Liver (tissue), 9 donors: ENCODE results near the gene PARP14. TPM values are rescaled to one million over a fixed set of nuclear protein-coding genes. Genes with fewer than 3 reads are reported as not detected.

Experiments
- DNase-seq: peaks from one replicate; pipeline ENCODE4 v3.0.0-alpha.2; 2017; ENCODE audit warnings: low spot score
- H3K27ac ChIP-seq, 2 donors: one replicate each; pipeline ENCODE4 v1.7.0; 2013; ENCODE audit warnings: inconsistent platforms in 2 of 2, low read length in 2 of 2, control low read depth in 1 of 2, low read depth in 1 of 2, mild to moderate bottlenecking in 1 of 2
- H3K27me3 ChIP-seq, 4 donors: one replicate each; pipeline versions ENCODE4 v1.6.1 to v1.7.0; 2013; ENCODE audit warnings: low read length in 3 of 4, inconsistent platforms in 1 of 4, mild to moderate bottlenecking in 1 of 4, moderate library complexity in 1 of 4; ENCODE audit not compliant: control insufficient read depth in 4 of 4, insufficient read depth in 4 of 4
- H3K36me3 ChIP-seq, 4 donors: one replicate each; pipeline versions ENCODE4 v1.6.1 to v1.7.0; 2013; ENCODE audit warnings: low read length in 3 of 4, mild to moderate bottlenecking in 3 of 4, low read depth in 1 of 4, moderate library complexity in 1 of 4; ENCODE audit not compliant: control insufficient read depth in 4 of 4, insufficient read depth in 3 of 4
- H3K4me1 ChIP-seq, 4 donors: one replicate each; pipeline versions ENCODE4 v1.6.1 to v1.7.0; 2013; ENCODE audit warnings: low read length in 3 of 4, mild to moderate bottlenecking in 3 of 4, moderate library complexity in 1 of 4; ENCODE audit not compliant: control insufficient read depth in 4 of 4, insufficient read depth in 4 of 4
- H3K4me3 ChIP-seq, 3 donors: one replicate each; pipeline versions ENCODE4 v1.6.1 to v1.7.0; 2013; ENCODE audit warnings: low read length in 3 of 3, control low read depth in 1 of 3, low read depth in 1 of 3, mild to moderate bottlenecking in 1 of 3
- H3K9ac ChIP-seq, 2 donors: one replicate each; pipeline ENCODE4 v1.7.0; 2013; ENCODE audit warnings: low read length in 2 of 2, mild to moderate bottlenecking in 2 of 2, moderate library complexity in 2 of 2, control low read depth in 1 of 2, low read depth in 1 of 2
- H3K9me3 ChIP-seq, 4 donors: one replicate each; pipeline versions ENCODE4 v1.6.1 to v1.7.0; 2013; ENCODE audit warnings: low read length in 3 of 4; ENCODE audit not compliant: control insufficient read depth in 4 of 4
- CTCF ChIP-seq: fragments of 150-350 bp; IDR thresholded peaks from 2 replicates; pipeline ENCODE4 v1.5.1; 2017; ENCODE audit warnings: improper control_type of control experiment, low read depth, low read length; ENCODE audit not compliant: missing input control
- EGR1 ChIP-seq, 2 donors: IDR thresholded peaks; 2 replicates each; pipeline ENCODE4 v1.6.1; 2016 to 2018; ENCODE audit warnings: antibody characterized with exemption in 2 of 2, low read depth in 2 of 2
- FOXA1 ChIP-seq: IDR thresholded peaks from 2 replicates; pipeline ENCODE4 v1.6.1; 2016; ENCODE audit warnings: antibody characterized with exemption
- FOXA2 ChIP-seq: IDR thresholded peaks from 2 replicates; pipeline ENCODE4 v1.6.1; 2016; ENCODE audit warnings: antibody characterized with exemption
- GABPA ChIP-seq, 2 donors: IDR thresholded peaks in 1 of 2; conservative IDR thresholded peaks in 1 of 2; 2 replicates each; pipeline ENCODE4 v1.6.1; 2016; ENCODE audit warnings: antibody characterized with exemption in 2 of 2, mild to moderate bottlenecking in 1 of 2, moderate library complexity in 1 of 2
- HNF4A ChIP-seq, 2 donors: conservative IDR thresholded peaks; 2 replicates each; pipeline ENCODE4 v1.6.1; 2016; ENCODE audit warnings: antibody characterized with exemption in 2 of 2, mild to moderate bottlenecking in 2 of 2
- HNF4G ChIP-seq: IDR thresholded peaks from 2 replicates; pipeline ENCODE4 v1.6.1; 2016; ENCODE audit warnings: antibody characterized with exemption
- JUND ChIP-seq, 2 donors: IDR thresholded peaks; 2 replicates each; pipeline ENCODE4 v1.6.1; 2016; ENCODE audit warnings: antibody characterized with exemption in 2 of 2
- MAX ChIP-seq: IDR thresholded peaks from 2 replicates; pipeline ENCODE4 v1.6.1; 2016; ENCODE audit warnings: antibody characterized with exemption
- RAD21 ChIP-seq, 2 donors: IDR thresholded peaks; 2 replicates each; pipeline ENCODE4 v1.6.1; 2016; ENCODE audit warnings: antibody characterized with exemption in 2 of 2, mild to moderate bottlenecking in 2 of 2
- REST ChIP-seq: IDR thresholded peaks from 2 replicates; pipeline ENCODE4 v1.6.1; 2016; ENCODE audit warnings: antibody characterized with exemption, mild to moderate bottlenecking
- RXRA ChIP-seq, 2 donors: IDR thresholded peaks; 2 replicates each; pipeline ENCODE4 v1.6.1; 2017 to 2018; ENCODE audit warnings: antibody characterized with exemption in 2 of 2, mild to moderate bottlenecking in 1 of 2
- SP1 ChIP-seq: IDR thresholded peaks from 2 replicates; pipeline ENCODE4 v1.6.1; 2018; ENCODE audit warnings: antibody characterized with exemption, mild to moderate bottlenecking
- YY1 ChIP-seq: IDR thresholded peaks from 2 replicates; pipeline ENCODE4 v1.6.1; 2016; ENCODE audit warnings: antibody characterized with exemption, mild to moderate bottlenecking
- ZBTB33 ChIP-seq: IDR thresholded peaks from 2 replicates; pipeline ENCODE4 v1.6.1; 2016; ENCODE audit warnings: antibody characterized with exemption
- WGBS: extraction: QIAGEN DNeasy Blood & Tissue Kit; methylation state at CpG from one replicate; pipeline ENCODE4 v1.1.7; 2013; 5-methylcytosine and 5-hydroxymethylcytosine counted together
- polyA plus RNA-seq, 2 donors: library from polyadenylated mRNA; stranded (reverse) in 1 of 2; unstranded in 1 of 2; fragments of 200-250 nt in 1 of 2; fragments of >200 nt in 1 of 2; fragmentation: Nextera tagmentation in 1 of 2; extraction: Ambion mirVana in 1 of 2; gene quantifications; one replicate each; pipeline versions ENCODE4 v1.2.1 to v1.2.3, GENCODE V29; 2013 to 2015
- total RNA-seq, 2 donors: library from RNA; depleted of rRNA; stranded (reverse); fragments of >200 nt; gene quantifications; one replicate each; pipeline ENCODE4 v1.2.3, GENCODE V29; 2014
- donor health status: healthy.
- donor health status: healthy.
- donor health status: healthy.
- donor health status: healthy.
- donor health status: healthy.

Gene PARP14
- total and polyA plus RNA-seq, 4 donors, result 13.1 to 79.7 (median 23.4) TPM

GRCh38 chr3:122719273-122719921 lies 38.8 kb downstream of the PARP14 start:
- no peak overlapping the region for H3K9ac ChIP-seq
- DNase-seq, result no peak
- H3K4me1 ChIP-seq, result no peaks in the 10 kb centered on the region
- peaks cover 4 to 86% (median 66%) of the 10 kb centered on the region in 4 donors for H3K36me3 ChIP-seq
- TF ChIP-seq CTCF (no peak), ZBTB33 (no peak), REST (no peak), SP1 (no peak), YY1 (no peak), RAD21 (IDR thresholded peaks at IDR 0.05) (no peak)
- no peaks in the 10 kb centered on the region for H3K9me3 ChIP-seq
- no peak overlapping the region for H3K4me3 ChIP-seq
- H3K27ac ChIP-seq, result no peak overlapping the region
- 86% methylated on average over 3 of the region's 3 CpGs for WGBS
- H3K27me3 ChIP-seq, result no peaks in the 10 kb centered on the region

- WGBS, result 98% methylated on average over 20 of the region's 20 CpGs
- Histone ChIP-seq H3K36me3 (peaks cover 4 to 41% (median 24%) of the 10 kb centered on the region in 4 donors), H3K4me3 (no peak overlapping the region), H3K27ac (no peak overlapping the region), H3K27me3 (no peaks in the 10 kb centered on the region), H3K4me1 (no peaks in the 10 kb centered on the region), H3K9ac (no peak overlapping the region), H3K9me3 (no peaks in the 10 kb centered on the region)
- no peak for DNase-seq
- TF ChIP-seq FOXA2 (no peak), MAX (no peak), ZBTB33 (no peak), FOXA1 (no peak), SP1 (no peak), HNF4A (conservative IDR thresholded peaks at IDR 0.05) (no peak), RAD21 (IDR thresholded peaks at IDR 0.05) (no peak), RXRA (IDR thresholded peaks at IDR 0.05) (no peak), HNF4G (no peak), REST (no peak), JUND (IDR thresholded peaks at IDR 0.05) (no peak), GABPA (IDR thresholded peaks at IDR 0.05 in 1 of 2, conservative IDR thresholded peaks at IDR 0.05 in 1 of 2) (no peak), CTCF (no peak), EGR1 (IDR thresholded peaks at IDR 0.05; ENCODE audit: low read depth in 2 of 2) (no peak)
These were observed 44.5 kb downstream of the PARP14 start for GRCh38 chr3:122725106-122725505.
